ENCODE measurements around the gene RAP1GAP.
"Not testable (repeated sequence)": the region's sequence is repeated elsewhere in the genome, so short reads cannot be mapped to it uniquely, and the experiment has no call there.

The RAP1GAP gene

GRCh38 chr1:21568809-21569385 is 100.3 kb downstream of the RAP1GAP start:
- DNase-seq (ENCODE audit: low spot score), result no peak

DNA sequence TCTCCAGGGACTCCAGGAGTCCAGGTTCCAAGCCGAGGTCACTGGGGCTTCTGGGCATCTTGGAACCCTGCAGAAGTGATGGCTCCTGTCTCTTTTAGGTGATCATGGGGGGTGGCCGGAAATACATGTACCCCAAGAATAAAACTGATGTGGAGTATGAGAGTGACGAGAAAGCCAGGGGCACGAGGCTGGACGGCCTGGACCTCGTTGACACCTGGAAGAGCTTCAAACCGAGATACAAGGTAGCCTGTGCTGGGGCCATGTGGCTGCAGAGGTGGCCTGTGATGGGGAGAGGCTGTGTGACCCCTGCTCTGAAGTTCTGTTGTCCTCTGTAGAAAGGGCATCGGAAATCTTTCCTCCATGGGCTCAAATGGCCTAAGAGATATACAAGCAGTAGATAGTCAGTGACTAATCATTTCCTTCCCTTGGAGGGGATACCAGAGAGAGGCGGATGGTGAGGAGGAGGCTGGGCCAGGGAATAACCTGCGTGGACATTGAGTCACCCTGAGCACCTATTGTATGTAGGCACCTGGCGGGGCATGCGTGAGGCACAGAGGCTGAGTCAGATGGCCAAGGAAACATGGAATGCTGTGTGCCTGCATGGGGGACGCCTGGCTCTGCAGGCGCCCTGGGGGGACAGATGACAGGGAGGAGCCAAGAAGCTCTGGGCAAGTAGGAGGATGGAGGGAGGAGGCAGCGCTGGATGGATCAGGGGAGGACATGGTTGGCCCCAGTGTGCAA is 101.0 kb downstream of the RAP1GAP start:
- DNase-seq (ENCODE audit: low spot score), result peak; percentile 64

- no peak for DNase-seq (ENCODE audit: low spot score)
These were observed 101.7 kb downstream of the RAP1GAP start for GRCh38 chr1:21567241-21568005.

DNA sequence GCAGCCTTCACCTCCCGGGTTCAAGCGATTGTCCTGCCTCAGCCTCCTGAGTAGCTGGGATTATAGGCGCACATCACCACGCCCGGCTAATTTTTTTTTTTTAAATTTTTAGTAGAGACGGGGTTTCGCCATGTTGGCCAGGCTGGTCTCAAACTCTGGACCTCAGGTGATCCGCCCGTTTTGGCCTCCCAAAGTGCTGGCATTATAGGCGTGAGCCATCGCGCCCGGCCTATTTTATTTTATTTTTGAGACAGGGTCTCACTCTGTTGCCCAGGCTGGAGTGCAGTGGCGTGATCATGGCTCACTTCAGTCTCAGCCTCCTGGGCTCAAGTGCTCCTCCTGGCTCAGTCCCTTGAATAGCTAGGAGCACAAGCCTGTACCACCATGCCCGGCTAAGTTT is 102.8 kb downstream of the RAP1GAP start:
- DNase-seq (ENCODE audit: low spot score), result not testable (repeated sequence)

GRCh38 chr1:21565285-21565684 is 103.9 kb downstream of the RAP1GAP start:
- no peak for DNase-seq (ENCODE audit: low spot score)

DNA sequence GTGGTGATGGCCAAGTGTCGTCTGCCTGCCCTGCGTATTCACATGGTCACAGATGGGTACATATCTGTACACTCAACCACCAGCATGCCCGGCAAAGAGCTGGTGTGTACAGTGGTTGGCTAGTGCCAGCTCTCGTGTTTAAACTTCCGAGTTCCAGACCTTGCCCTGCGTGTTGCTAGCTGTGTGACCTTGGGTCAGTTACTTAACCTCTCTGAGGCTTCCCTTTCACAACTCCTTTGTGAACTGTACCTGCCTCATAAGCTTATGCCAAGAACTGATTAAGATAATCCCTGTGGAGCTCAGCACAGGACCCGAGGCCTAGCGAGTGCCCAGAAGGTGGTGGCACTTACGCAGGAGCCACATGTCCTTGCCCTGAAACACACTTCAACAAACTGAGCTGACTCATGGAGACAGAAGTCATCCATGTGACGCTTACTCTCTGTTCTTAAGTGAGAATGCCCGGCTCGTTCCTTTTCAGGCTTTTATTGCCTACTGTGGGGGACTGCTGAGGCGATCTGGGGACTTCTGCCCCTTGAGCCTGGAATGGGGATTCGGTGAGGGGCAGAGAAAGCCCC is 104.5 kb downstream of the RAP1GAP start:
- no peak for DNase-seq (ENCODE audit: low spot score)

DNA sequence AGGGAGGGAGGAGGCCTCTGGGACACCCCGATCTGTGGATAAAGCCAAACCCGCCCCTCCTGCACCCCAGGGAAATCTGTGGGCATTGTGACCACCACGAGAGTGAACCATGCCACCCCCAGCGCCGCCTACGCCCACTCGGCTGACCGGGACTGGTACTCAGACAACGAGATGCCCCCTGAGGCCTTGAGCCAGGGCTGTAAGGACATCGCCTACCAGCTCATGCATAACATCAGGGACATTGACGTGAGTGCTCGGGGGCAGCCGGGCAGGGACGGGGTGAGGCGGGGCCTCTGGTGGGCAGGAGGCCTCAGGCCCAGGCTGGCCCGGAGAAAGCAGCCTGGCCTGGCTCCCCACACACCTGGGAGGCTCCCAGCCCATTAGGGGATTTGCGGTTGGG is 105.2 kb downstream of the RAP1GAP start:
- no peak for DNase-seq (ENCODE audit: low spot score)

- DNase-seq (ENCODE audit: low spot score), result no peak
These were observed 106.3 kb downstream of the RAP1GAP start for GRCh38 chr1:21562896-21563295.

GRCh38 chr1:21560916-21561638 is 108.1 kb downstream of the RAP1GAP start:
- no peak for DNase-seq (ENCODE audit: low spot score)

DNA sequence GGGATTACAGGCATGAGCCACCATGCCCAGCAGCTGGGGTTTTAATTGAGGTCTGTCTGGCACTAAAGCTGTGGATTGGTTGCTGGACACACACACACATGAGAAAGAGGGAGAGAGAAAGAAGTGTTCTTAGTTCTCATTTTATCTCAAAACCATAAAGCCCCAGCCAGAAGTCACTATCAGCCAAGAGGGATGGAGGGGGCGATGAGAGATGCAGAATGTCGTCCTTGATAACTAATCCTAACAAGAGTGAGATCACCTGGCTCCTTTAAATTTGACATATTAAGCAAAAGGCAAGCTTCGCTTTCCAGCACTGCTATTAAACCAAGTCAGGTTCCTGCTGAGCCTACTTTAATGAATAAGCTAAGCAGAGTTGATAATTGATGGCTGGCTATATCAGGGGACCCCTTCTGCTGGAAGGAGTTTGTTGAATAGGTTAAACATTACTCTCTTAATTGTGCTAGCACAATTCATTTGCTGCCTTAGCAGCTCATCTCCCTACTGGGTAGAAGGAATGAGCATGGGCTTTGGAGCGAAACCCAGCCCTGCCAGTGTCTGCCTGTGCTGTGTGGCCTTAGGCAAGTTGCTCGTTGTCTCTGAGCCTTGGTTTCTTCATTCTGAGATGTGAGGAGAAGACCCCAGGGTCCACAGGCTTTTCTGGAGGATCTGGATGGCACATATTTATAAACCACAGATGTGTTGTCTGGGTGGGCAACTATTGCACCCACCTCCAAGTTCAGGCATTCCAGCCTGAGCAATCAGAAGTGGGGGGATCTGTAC is 109.2 kb downstream of the RAP1GAP start:
- no peak for DNase-seq (ENCODE audit: low spot score)

GRCh38 chr1:21553116-21553926 is 115.8 kb downstream of the RAP1GAP start:
- DNase-seq (ENCODE audit: low spot score), result no peak

DNA sequence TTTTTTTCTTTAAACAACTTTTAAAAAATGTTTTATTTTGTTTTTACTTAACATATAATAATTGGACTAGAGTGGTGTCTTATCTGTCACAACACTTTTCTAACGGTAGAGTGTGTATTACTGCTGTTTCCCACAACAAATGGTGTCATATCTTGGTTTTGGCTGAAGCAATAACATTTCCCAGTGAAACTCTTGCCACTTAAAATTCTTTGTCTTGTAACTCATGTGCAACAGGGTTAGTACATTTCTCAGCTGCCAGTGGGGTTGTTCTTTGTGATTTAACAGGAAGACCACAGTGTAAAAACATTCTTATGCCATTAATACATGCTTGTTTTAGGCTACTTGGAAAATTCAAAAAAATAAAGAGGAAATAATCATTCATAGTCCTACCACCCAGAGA is 116.4 kb downstream of the RAP1GAP start:
- no peak for DNase-seq (ENCODE audit: low spot score)

GRCh38 chr1:21550866-21551475 is 118.2 kb downstream of the RAP1GAP start:
- DNase-seq (ENCODE audit: low spot score), result no peak

- DNase-seq (ENCODE audit: low spot score), result no peak
These were observed 119.1 kb downstream of the RAP1GAP start for GRCh38 chr1:21550097-21550496.

GRCh38 chr1:21547876-21548275 is 121.3 kb downstream of the RAP1GAP start:
- no peak for DNase-seq (ENCODE audit: low spot score)

Measured in kidney capillary endothelial cell (primary cell).